Measurements from ENCODE around the gene RAB5IF.

DNA sequence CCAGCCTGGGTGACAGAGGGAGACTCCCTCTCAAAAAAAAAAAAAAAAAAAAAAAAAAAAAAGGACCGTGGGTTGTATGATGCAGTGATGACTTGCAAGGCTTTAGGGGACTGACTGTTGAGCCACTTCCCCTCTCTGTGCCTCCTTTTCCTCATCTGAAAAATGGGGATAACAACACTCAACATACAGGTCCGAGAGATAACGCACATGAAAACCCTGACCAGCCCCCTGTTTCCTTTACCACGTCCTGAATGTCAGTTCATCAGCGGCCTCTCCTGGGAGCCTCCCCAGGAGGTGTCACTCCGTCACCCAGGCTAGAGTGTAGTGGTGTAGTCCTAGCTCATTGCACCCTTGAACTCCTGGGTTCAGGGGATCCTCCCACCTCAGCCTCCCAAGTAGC is 36.6 kb downstream of the RAB5IF start:
- TF ChIP-seq, protein P1, sequence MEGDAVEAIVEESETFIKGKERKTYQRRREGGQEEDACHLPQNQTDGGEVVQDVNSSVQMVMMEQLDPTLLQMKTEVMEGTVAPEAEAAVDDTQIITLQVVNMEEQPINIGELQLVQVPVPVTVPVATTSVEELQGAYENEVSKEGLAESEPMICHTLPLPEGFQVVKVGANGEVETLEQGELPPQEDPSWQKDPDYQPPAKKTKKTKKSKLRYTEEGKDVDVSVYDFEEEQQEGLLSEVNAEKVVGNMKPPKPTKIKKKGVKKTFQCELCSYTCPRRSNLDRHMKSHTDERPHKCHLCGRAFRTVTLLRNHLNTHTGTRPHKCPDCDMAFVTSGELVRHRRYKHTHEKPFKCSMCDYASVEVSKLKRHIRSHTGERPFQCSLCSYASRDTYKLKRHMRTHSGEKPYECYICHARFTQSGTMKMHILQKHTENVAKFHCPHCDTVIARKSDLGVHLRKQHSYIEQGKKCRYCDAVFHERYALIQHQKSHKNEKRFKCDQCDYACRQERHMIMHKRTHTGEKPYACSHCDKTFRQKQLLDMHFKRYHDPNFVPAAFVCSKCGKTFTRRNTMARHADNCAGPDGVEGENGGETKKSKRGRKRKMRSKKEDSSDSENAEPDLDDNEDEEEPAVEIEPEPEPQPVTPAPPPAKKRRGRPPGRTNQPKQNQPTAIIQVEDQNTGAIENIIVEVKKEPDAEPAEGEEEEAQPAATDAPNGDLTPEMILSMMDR (conservative IDR thresholded peaks at IDR 0.05; ENCODE audit: low read depth, low read length): no peak
- no peak for TF ChIP-seq EZH2 (IDR thresholded peaks at IDR 0.05; ENCODE audit: borderline replicate concordance, low read depth, low read length, poor library complexity, severe bottlenecking)

All from A673 (cell line).